Heart left ventricle (tissue), 13 donors: ENCODE measurements around the gene FAM98A.

ENCODE experiments used
- POLR2A ChIP-seq, 2 donors: fragments of 450-650 bp; IDR thresholded peaks; one replicate each; pipeline ENCODE4 v1.6.1; 2017; ENCODE audit warnings: antibody characterized with exemption in 2 of 2, mild to moderate bottlenecking in 2 of 2, moderate library complexity in 2 of 2
- TF ChIP-seq, protein P1 (sequence below), 12 donors: fragments of 200-600 bp; sonication (generic) in 4 of 12; IDR thresholded peaks; one replicate each; pipeline versions ENCODE4 v1.5.0 to v1.8.0; 2018 to 2022; ENCODE audit warnings: antibody characterized with exemption in 12 of 12, mild to moderate bottlenecking in 5 of 12
- donor health status: ischemic (EF 13 %, LVEDD 7.1; RV severe dilation, severe dysfunction).
- donor health status: DM: no; HTN: yes; CAD: no.
- donor health status: DM: no; HTN: no; CAD: no.
- donor health status: ischemic (EF 25% LVEDD 6.9; RV normal size, moderate dysfunction).
- donor health status: ischemic (EF 25% LVEDD 5.7; RV mildly dilated, moderate dysfunction).
- donor health status: ischemic (EF 35%, LVEDD 5.7; RV mildly dilated, moderate dysfunction).
- donor health status: nonischemic (EF 11% LVEDD 7.7; RV severe dilation, severe dysfunction).
- donor health status: DM: yes; HTN: yes; CAD: no.
- donor health status: PGD.
- donor health status: ischemic (EF 29% LVEDD 5.4; RV normal size, mild dysfunction).
- donor health status: nonischemic (EF 23%, LVEDD 6.1; RV moderate dilation, normal function).

DNA sequence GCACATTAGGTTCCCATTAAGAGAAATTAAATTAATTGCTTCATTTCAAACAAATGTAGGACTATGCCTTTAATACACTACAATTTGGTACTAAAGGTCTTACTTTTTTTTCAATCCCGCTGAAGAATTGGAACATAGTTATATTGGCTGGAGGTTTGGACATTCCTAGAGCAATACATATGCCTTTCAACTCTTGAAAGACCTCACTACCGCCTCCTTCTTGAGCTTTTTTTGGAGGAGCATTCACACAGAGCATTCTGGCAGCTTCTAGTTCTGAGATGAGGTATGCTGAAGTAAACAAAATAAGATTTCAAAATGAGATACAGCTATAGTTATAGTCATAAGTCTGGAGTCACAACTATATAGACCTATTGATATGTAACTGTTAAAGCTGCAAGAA, 10.9 kb downstream of the FAM98A start:
- TF ChIP-seq, protein P1, sequence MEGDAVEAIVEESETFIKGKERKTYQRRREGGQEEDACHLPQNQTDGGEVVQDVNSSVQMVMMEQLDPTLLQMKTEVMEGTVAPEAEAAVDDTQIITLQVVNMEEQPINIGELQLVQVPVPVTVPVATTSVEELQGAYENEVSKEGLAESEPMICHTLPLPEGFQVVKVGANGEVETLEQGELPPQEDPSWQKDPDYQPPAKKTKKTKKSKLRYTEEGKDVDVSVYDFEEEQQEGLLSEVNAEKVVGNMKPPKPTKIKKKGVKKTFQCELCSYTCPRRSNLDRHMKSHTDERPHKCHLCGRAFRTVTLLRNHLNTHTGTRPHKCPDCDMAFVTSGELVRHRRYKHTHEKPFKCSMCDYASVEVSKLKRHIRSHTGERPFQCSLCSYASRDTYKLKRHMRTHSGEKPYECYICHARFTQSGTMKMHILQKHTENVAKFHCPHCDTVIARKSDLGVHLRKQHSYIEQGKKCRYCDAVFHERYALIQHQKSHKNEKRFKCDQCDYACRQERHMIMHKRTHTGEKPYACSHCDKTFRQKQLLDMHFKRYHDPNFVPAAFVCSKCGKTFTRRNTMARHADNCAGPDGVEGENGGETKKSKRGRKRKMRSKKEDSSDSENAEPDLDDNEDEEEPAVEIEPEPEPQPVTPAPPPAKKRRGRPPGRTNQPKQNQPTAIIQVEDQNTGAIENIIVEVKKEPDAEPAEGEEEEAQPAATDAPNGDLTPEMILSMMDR (IDR thresholded peaks at IDR 0.05): no peak
- TF ChIP-seq POLR2A (IDR thresholded peaks at IDR 0.05): no peak
